ENCODE measurements around the gene ABLIM2.

ABLIM2 gene

GRCh38 chr4:8126523-8126922 lies 32.1 kb downstream of the ABLIM2 start:
- DNase-seq (ENCODE audit: low read depth) = no peak
- no peak overlapping the region for H3K4me3 ChIP-seq (ENCODE audit: control insufficient read depth, low read depth, low read length)
- TF ChIP-seq CTCF (conservative IDR thresholded peaks at IDR 0.05; ENCODE audit: control insufficient read depth, insufficient read depth, low read depth, low read length) = no peak

- TF ChIP-seq CTCF (conservative IDR thresholded peaks at IDR 0.05; ENCODE audit: control insufficient read depth, insufficient read depth, low read depth, low read length) = no peak
- no peak overlapping the region for H3K4me3 ChIP-seq (ENCODE audit: control insufficient read depth, low read depth, low read length)
- no peak for DNase-seq (ENCODE audit: low read depth)
Measured at GRCh38 chr4:8125526-8126056, 33.0 kb downstream of the ABLIM2 start.

- DNase-seq (ENCODE audit: low read depth) = no peak
- TF ChIP-seq CTCF (conservative IDR thresholded peaks at IDR 0.05; ENCODE audit: control insufficient read depth, insufficient read depth, low read depth, low read length) = no peak
- H3K4me3 ChIP-seq (ENCODE audit: control insufficient read depth, low read depth, low read length) = no peak overlapping the region
Measured at GRCh38 chr4:8123870-8124269, 34.7 kb downstream of the ABLIM2 start.

GRCh38 chr4:8123389-8123788 lies 35.2 kb downstream of the ABLIM2 start:
- no peak for TF ChIP-seq CTCF (conservative IDR thresholded peaks at IDR 0.05; ENCODE audit: control insufficient read depth, insufficient read depth, low read depth, low read length)
- no peak overlapping the region for H3K4me3 ChIP-seq (ENCODE audit: control insufficient read depth, low read depth, low read length)
- no peak for DNase-seq (ENCODE audit: low read depth)

- no peak for TF ChIP-seq CTCF (conservative IDR thresholded peaks at IDR 0.05; ENCODE audit: control insufficient read depth, insufficient read depth, low read depth, low read length)
- H3K4me3 ChIP-seq (ENCODE audit: control insufficient read depth, low read depth, low read length) = no peak overlapping the region
- no peak for DNase-seq (ENCODE audit: low read depth)
Measured at GRCh38 chr4:8122746-8123145, 35.9 kb downstream of the ABLIM2 start.

GRCh38 chr4:8121292-8122015 lies 37.2 kb downstream of the ABLIM2 start:
- TF ChIP-seq CTCF (conservative IDR thresholded peaks at IDR 0.05; ENCODE audit: control insufficient read depth, insufficient read depth, low read depth, low read length) = no peak
- DNase-seq (ENCODE audit: low read depth) = no peak
- no peak overlapping the region for H3K4me3 ChIP-seq (ENCODE audit: control insufficient read depth, low read depth, low read length)

Measured in fibroblast of mammary gland (primary cell).